ENCODE results near the gene TENM4. TPM values are rescaled to one million over a fixed set of nuclear protein-coding genes. Genes with fewer than 3 reads are reported as not detected.
"Not testable (repeated sequence)": the region's sequence is repeated elsewhere in the genome, so short reads cannot be mapped to it uniquely, and the experiment has no call there.

Gene TENM4
- total RNA-seq, 1 donor from 2014 or later = under 0.01 TPM

GRCh38 chr11:78613378-78613813, 827.4 kb downstream of the TENM4 start:
- no peak for DNase-seq (ENCODE audit: low read depth, low spot score)

- DNase-seq (ENCODE audit: low read depth, low spot score) = no peak
These were observed 828.0 kb downstream of the TENM4 start for GRCh38 chr11:78612721-78613377.

GRCh38 chr11:78609321-78609720, 831.5 kb downstream of the TENM4 start:
- not testable (repeated sequence) for DNase-seq (ENCODE audit: low read depth, low spot score)

GRCh38 chr11:78607696-78608095, 833.1 kb downstream of the TENM4 start:
- DNase-seq (ENCODE audit: low read depth, low spot score) = no peak

GRCh38 chr11:78606667-78607066, 834.2 kb downstream of the TENM4 start:
- no peak for DNase-seq (ENCODE audit: low read depth, low spot score)

GRCh38 chr11:78605296-78605695, 835.5 kb downstream of the TENM4 start:
- no peak for DNase-seq (ENCODE audit: low read depth, low spot score)

- no peak for DNase-seq (ENCODE audit: low read depth, low spot score)
These were observed 837.0 kb downstream of the TENM4 start for GRCh38 chr11:78603792-78604191.
